HepG2 (cell line): ENCODE results near the gene SLC25A33. TPM values are rescaled to one million over a fixed set of nuclear protein-coding genes. Genes with fewer than 3 reads are reported as not detected.

Experiments used
- ARHGAP35 ChIP-seq: sonication (generic); formaldehyde crosslinking; IDR thresholded peaks from 2 replicates; pipeline ENCODE4 v1.9.0; 2022; ENCODE audit warnings: mild to moderate bottlenecking, inconsistent platforms, moderate library complexity, missing genetic modification reagents, borderline replicate concordance
- ARNT ChIP-seq: fragments of 450-650 bp; IDR thresholded peaks from 2 replicates; pipeline ENCODE4 v1.6.1; 2017
- CHCHD3 ChIP-seq: sonication (generic); formaldehyde crosslinking; IDR thresholded peaks from 2 replicates; pipeline ENCODE4 v1.8.0; 2022; ENCODE audit warnings: mild to moderate bottlenecking, missing genetic modification reagents, moderate library complexity
- ELF4 ChIP-seq: sonication (generic); formaldehyde crosslinking; IDR thresholded peaks from 2 replicates; pipeline ENCODE4 v1.5.0; 2020; ENCODE audit warnings: missing genetic modification reagents, mild to moderate bottlenecking, moderate library complexity, borderline replicate concordance
- FOXP1 ChIP-seq, 2 experiments: fragments of 450-650 bp in 1 of 2; IDR thresholded peaks; 2 replicates each; pipeline ENCODE4 v1.6.1; 2017 to 2018; ENCODE audit warnings: antibody characterized with exemption in 1 of 2
- GATA4 ChIP-seq: sonication (generic); IDR thresholded peaks from 2 replicates; pipeline ENCODE4 v1.6.1; 2016; ENCODE audit warnings: antibody characterized with exemption, low read depth, borderline replicate concordance
- GTF3A ChIP-seq: sonication (generic); formaldehyde crosslinking; conservative IDR thresholded peaks from 2 replicates; pipeline ENCODE4 v1.4.0; 2020; ENCODE audit warnings: mild to moderate bottlenecking, missing genetic modification reagents
- HMG20A ChIP-seq: IDR thresholded peaks from 2 replicates; pipeline ENCODE4 v1.6.1; 2016; ENCODE audit warnings: borderline replicate concordance
- HNF4A ChIP-seq: sonication (generic); formaldehyde crosslinking; IDR thresholded peaks from 2 replicates; pipeline ENCODE4 v1.4.0; 2020; ENCODE audit warnings: missing genetic modification reagents
- MAX ChIP-seq: IDR thresholded peaks from 2 replicates; pipeline ENCODE4 v1.6.1; 2012; ENCODE audit warnings: inconsistent platforms
- MTF1 ChIP-seq: sonication (generic); formaldehyde crosslinking; IDR thresholded peaks from 2 replicates; pipeline ENCODE4 v1.5.0; 2020; ENCODE audit warnings: missing genetic modification reagents
- NFATC3 ChIP-seq: sonication (generic); formaldehyde crosslinking; IDR thresholded peaks from 2 replicates; pipeline ENCODE4 v1.5.1; 2020; ENCODE audit warnings: mild to moderate bottlenecking, missing genetic modification reagents
- NR2F2 ChIP-seq: IDR thresholded peaks from 2 replicates; pipeline ENCODE4 v1.6.1; 2012; ENCODE audit warnings: low read depth, inconsistent platforms, borderline replicate concordance
- PAXIP1 ChIP-seq: sonication (generic); formaldehyde crosslinking; conservative IDR thresholded peaks from 2 replicates; pipeline ENCODE4 v1.4.0; 2020; ENCODE audit warnings: mild to moderate bottlenecking, missing genetic modification reagents, moderate library complexity
- RARA ChIP-seq: IDR thresholded peaks from 2 replicates; pipeline ENCODE4 v1.6.1; 2016; ENCODE audit warnings: missing genetic modification reagents, missing compliant biosample characterization
- STAT5B ChIP-seq: sonication (generic); formaldehyde crosslinking; IDR thresholded peaks from 2 replicates; pipeline ENCODE4 v1.4.0; 2020; ENCODE audit warnings: missing genetic modification reagents
- TOE1 ChIP-seq: sonication (generic); formaldehyde crosslinking; IDR thresholded peaks from 2 replicates; pipeline ENCODE4 v1.4.0; 2020; ENCODE audit warnings: mild to moderate bottlenecking, missing genetic modification reagents
- ZBTB33 ChIP-seq: sonication (generic); formaldehyde crosslinking; IDR thresholded peaks from 2 replicates; pipeline ENCODE4 v1.4.0; 2020; ENCODE audit warnings: missing genetic modification reagents
- ZNF550 ChIP-seq: sonication (generic); formaldehyde crosslinking; IDR thresholded peaks from 2 replicates; pipeline ENCODE4 v1.4.0; 2020; ENCODE audit warnings: mild to moderate bottlenecking, missing genetic modification reagents, borderline replicate concordance
- ZNF569 ChIP-seq: sonication (generic); formaldehyde crosslinking; IDR thresholded peaks from 2 replicates; pipeline ENCODE4 v1.5.0; 2020; ENCODE audit warnings: mild to moderate bottlenecking, missing genetic modification reagents, moderate library complexity, borderline replicate concordance
- ZNF589 ChIP-seq: sonication (generic); formaldehyde crosslinking; conservative IDR thresholded peaks from 2 replicates; pipeline ENCODE4 v1.8.0; 2022; ENCODE audit warnings: mild to moderate bottlenecking, moderate library complexity, missing genetic modification reagents
- ZNF704 ChIP-seq: sonication (generic); formaldehyde crosslinking; IDR thresholded peaks from 2 replicates; pipeline ENCODE4 v1.8.1; 2023; ENCODE audit warnings: mild to moderate bottlenecking, inconsistent platforms, moderate library complexity, missing genetic modification reagents, borderline replicate concordance
- ZNF746 ChIP-seq: sonication (generic); formaldehyde crosslinking; IDR thresholded peaks from 2 replicates; pipeline ENCODE4 v1.8.0; 2022; ENCODE audit warnings: mild to moderate bottlenecking, missing genetic modification reagents
- ZNF839 ChIP-seq: sonication (generic); formaldehyde crosslinking; IDR thresholded peaks from 2 replicates; pipeline ENCODE4 v1.4.0; 2020; ENCODE audit warnings: missing genetic modification reagents, mild to moderate bottlenecking, borderline replicate concordance
- polyA plus RNA-seq, 8 experiments: library from polyadenylated mRNA; depleted of rRNA in 3 of 8; stranded (reverse) in 7 of 8; unstranded in 1 of 8; fragments of >200 nt; fragmentation: Illumina TruSeq in 4 of 8; extraction: Trizol in 4 of 8; gene quantifications; 2 replicates each; pipeline versions ENCODE4 v1.2.1 to v1.2.3, GENCODE V29; 2011 to 2016; ENCODE audit warnings: low read depth in 4 of 8, missing spikeins in 1 of 8, mixed read lengths in 1 of 8; ENCODE audit not compliant: insufficient read depth in 1 of 8
- total RNA-seq, 5 experiments: library from RNA; depleted of rRNA; stranded (reverse); fragments of >200 nt; fragmentation: Illumina TruSeq; extraction: Trizol; gene quantifications; 2 replicates each; pipeline ENCODE4 v1.2.3, GENCODE V29; 2016; ENCODE audit warnings: low read depth in 1 of 5

Gene SLC25A33
- total and polyA plus RNA-seq, 2 of the 13 experiments (the other 11 are each of a cell fraction or from before 2014, with no cell fraction given), result 15.4 to 50.3 TPM

GRCh38 chr1:9494936-9495758 lies 44.1 kb upstream of the SLC25A33 start (continued):
- TF ChIP-seq PAXIP1 (CRISPR knock-in tag), result no peak
- no peak for TF ChIP-seq ZNF704
- TF ChIP-seq CHCHD3 (CRISPR knock-in tag), result no peak
- TF ChIP-seq HNF4A (CRISPR knock-in tag), result 0 out of 2 replicates have a peak, but pooled peaks have one; percentile 10
- peak; percentile 99 for TF ChIP-seq ZBTB33 (CRISPR knock-in tag)
- TF ChIP-seq STAT5B (CRISPR knock-in tag), result no peak
- no peak for TF ChIP-seq NR2F2
- TF ChIP-seq ARNT, result no peak
- no peak for TF ChIP-seq FOXP1 (IDR thresholded peaks at IDR 0.05)
- no peak for TF ChIP-seq FOXP1 (CRISPR knock-in tag; IDR thresholded peaks at IDR 0.05)
- no peak for TF ChIP-seq GATA4
- no peak; the same call in 1 of the 2 replicates for TF ChIP-seq RARA (CRISPR knock-in tag)
- TF ChIP-seq ZNF589, result no peak
- no peak for TF ChIP-seq ARHGAP35 (CRISPR knock-in tag)
- TF ChIP-seq NFATC3 (CRISPR knock-in tag), result no peak
- TF ChIP-seq ZNF839 (CRISPR knock-in tag), result no peak
- TF ChIP-seq GTF3A, result no peak
- no peak for TF ChIP-seq HMG20A
- no peak for TF ChIP-seq ZNF569 (CRISPR knock-in tag)
- TF ChIP-seq TOE1 (CRISPR knock-in tag), result no peak
- peak; percentile 60 for TF ChIP-seq MAX
- no peak for TF ChIP-seq ELF4
- no peak for TF ChIP-seq MTF1
- no peak for TF ChIP-seq ZNF550 (CRISPR knock-in tag)
- no peak for TF ChIP-seq ZNF746 (CRISPR knock-in tag)
